ENCODE measurements around the gene CDHR2.

CDHR2 gene

GRCh38 chr5:176644878-176645670 is 95.9 kb downstream of the CDHR2 start:
- DNase-seq, result no peak
